Testis (tissue), 2 donors: ENCODE data around the gene MEF2C.

Experiments used
- POLR2A ChIP-seq: fragments of 450-650 bp; IDR thresholded peaks from one replicate; pipeline ENCODE4 v1.6.1; 2017; ENCODE audit warnings: antibody characterized with exemption, mild to moderate bottlenecking, moderate library complexity
- TF ChIP-seq, protein P1 (sequence below), 3 experiments: fragments of 450-650 bp in 2 of 3; fragments of 200-600 bp in 1 of 3; sonication (generic) in 1 of 3; IDR thresholded peaks; one replicate each; pipeline ENCODE4 v1.5.1; 2016 to 2019; ENCODE audit warnings: antibody characterized with exemption in 3 of 3, mild to moderate bottlenecking in 2 of 3, moderate library complexity in 1 of 3

DNA sequence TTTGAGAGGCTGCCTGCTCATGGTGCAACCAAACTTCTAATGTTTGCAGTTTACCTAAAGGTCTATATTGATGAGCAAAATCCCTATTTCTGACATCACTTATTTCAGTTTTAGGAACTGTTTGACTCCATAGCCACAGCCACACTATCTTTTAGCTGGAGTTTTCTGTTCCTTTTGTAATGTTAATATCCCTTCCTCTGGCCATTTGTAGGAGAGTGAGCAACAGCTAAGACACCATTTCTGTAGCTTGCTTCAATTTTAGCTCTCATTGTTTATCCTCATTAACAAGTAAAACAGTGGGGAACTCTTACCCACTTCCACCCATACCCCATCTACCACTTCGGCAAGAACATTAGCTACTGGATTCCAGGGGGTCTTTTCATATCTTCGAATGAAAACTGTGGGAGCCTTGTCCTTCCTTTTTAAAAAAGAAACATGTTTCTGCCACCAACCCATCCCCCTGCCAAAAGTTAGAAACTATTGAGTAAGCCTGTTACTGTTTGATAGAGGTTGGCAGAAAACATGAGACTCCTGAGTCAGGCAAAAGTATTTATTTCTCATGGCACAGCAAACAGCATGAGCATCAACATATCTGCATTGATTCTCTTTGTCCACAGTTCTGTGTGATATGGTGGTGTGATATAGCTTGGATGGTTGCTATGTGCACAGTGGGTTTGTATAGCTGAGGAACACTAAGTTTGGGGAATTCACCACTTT lies 174.1 kb downstream of the MEF2C start:
- TF ChIP-seq, protein P1, sequence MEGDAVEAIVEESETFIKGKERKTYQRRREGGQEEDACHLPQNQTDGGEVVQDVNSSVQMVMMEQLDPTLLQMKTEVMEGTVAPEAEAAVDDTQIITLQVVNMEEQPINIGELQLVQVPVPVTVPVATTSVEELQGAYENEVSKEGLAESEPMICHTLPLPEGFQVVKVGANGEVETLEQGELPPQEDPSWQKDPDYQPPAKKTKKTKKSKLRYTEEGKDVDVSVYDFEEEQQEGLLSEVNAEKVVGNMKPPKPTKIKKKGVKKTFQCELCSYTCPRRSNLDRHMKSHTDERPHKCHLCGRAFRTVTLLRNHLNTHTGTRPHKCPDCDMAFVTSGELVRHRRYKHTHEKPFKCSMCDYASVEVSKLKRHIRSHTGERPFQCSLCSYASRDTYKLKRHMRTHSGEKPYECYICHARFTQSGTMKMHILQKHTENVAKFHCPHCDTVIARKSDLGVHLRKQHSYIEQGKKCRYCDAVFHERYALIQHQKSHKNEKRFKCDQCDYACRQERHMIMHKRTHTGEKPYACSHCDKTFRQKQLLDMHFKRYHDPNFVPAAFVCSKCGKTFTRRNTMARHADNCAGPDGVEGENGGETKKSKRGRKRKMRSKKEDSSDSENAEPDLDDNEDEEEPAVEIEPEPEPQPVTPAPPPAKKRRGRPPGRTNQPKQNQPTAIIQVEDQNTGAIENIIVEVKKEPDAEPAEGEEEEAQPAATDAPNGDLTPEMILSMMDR (IDR thresholded peaks at IDR 0.05): no peak
- no peak for TF ChIP-seq POLR2A
